Measurements from ENCODE around the gene TMPRSS3.

The TMPRSS3 gene

DNA sequence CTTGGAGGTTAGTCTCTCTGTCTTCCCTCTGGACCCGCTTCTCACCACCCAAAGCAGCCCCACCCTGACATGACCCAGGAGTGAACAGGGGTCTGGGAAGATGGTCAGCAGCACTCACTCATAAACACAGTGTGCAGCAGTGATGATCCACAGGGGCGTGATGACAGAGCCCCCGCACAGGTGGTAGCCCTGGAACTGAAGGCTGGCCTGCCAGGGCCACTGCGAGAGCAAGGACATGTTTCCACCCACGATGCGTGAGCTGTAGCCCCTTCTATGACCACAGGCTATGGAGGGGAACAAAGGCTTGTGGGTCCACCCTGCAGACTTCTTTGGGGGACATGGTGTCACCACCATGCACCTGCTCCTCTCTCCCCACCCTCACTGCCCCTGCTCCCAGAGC lies 12.9 kb downstream of the TMPRSS3 start:
- peaks cover 14% of the 10 kb centered on the region for H3K9me3 Mint-ChIP-seq
- H3K27ac Mint-ChIP-seq = no peak overlapping the region

GRCh38 chr21:42381347-42381984 lies 14.4 kb downstream of the TMPRSS3 start:
- peaks cover 12% of the 10 kb centered on the region for H3K4me1 Mint-ChIP-seq (ENCODE audit: low read depth)
- H3K36me3 Mint-ChIP-seq (ENCODE audit: low read depth) = peaks cover 22% of the 10 kb centered on the region
- H3K27ac Mint-ChIP-seq = no peak overlapping the region
- H3K27me3 Mint-ChIP-seq (ENCODE audit: low read depth) = no peaks in the 10 kb centered on the region
- no peak overlapping the region for H3K4me3 Mint-ChIP-seq
- peaks cover 14% of the 10 kb centered on the region for H3K9me3 Mint-ChIP-seq

More for the DNA sequence above, 12.9 kb downstream of the TMPRSS3 start:
- Mint-ChIP-seq H3K36me3 (ENCODE audit: low read depth) (peaks cover 24% of the 10 kb centered on the region), H3K4me3 (no peak overlapping the region), H3K4me1 (ENCODE audit: low read depth) (peaks cover 25% of the 10 kb centered on the region), H3K27me3 (ENCODE audit: low read depth) (no peaks in the 10 kb centered on the region)

DNA sequence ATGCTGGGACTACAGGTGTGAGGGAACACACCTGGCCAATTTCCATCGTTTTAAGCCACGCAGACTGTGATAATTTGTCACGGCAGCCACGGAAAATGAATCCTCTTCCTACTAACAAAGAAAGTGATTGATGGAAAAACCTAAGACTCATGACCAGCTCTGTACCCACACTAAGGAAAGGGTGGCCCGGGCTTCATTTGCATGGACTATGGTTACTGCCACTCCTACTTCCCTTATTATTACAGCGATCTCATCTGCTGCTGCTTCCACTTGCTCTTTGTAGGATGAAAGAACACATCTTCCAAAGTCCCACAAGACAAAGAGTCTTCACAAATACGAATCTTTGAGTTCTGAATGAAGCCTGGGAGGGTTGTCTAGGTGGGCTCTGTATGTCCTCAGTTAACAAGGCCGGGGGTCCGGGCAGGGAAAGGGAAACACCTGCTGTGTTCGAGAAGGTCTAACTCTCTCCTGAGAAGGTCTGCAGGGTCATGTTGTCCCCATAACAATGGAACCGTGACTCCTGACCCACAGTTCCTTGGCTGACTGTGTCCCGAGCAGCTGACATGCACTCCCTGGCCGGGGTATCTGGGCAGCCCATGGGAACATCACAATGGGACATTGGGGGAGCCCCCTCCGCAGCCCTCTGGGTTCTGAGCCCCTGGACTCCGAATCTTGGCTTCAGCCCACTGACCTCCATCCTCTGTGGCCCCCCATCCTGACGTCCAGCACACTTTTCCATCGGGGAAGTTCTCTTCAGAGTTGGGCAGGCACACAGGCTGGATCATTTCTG lies 16.2 kb downstream of the TMPRSS3 start:
- Mint-ChIP-seq H3K9me3 (peaks cover 14% of the 10 kb centered on the region), H3K27ac (no peak overlapping the region), H3K36me3 (ENCODE audit: low read depth) (peaks cover 17% of the 10 kb centered on the region), H3K4me1 (ENCODE audit: low read depth) (peaks cover 5% of the 10 kb centered on the region), H3K27me3 (ENCODE audit: low read depth) (no peaks in the 10 kb centered on the region), H3K4me3 (no peak overlapping the region)

GRCh38 chr21:42378418-42378817 lies 17.4 kb downstream of the TMPRSS3 start:
- no peak overlapping the region for H3K4me3 Mint-ChIP-seq
- H3K27me3 Mint-ChIP-seq (ENCODE audit: low read depth) = no peaks in the 10 kb centered on the region
- H3K36me3 Mint-ChIP-seq (ENCODE audit: low read depth) = peaks cover 17% of the 10 kb centered on the region
- peaks cover 14% of the 10 kb centered on the region for H3K9me3 Mint-ChIP-seq
- H3K4me1 Mint-ChIP-seq (ENCODE audit: low read depth) = peaks cover 6% of the 10 kb centered on the region
- no peak overlapping the region for H3K27ac Mint-ChIP-seq

GRCh38 chr21:42377951-42378340 lies 17.9 kb downstream of the TMPRSS3 start:
- Mint-ChIP-seq H3K9me3 (peaks cover 14% of the 10 kb centered on the region), H3K4me3 (no peak overlapping the region), H3K27ac (peak overlapping the region; percentile 41), H3K27me3 (ENCODE audit: low read depth) (no peaks in the 10 kb centered on the region), H3K4me1 (ENCODE audit: low read depth) (peaks cover 11% of the 10 kb centered on the region), H3K36me3 (ENCODE audit: low read depth) (peaks cover 17% of the 10 kb centered on the region)

DNA sequence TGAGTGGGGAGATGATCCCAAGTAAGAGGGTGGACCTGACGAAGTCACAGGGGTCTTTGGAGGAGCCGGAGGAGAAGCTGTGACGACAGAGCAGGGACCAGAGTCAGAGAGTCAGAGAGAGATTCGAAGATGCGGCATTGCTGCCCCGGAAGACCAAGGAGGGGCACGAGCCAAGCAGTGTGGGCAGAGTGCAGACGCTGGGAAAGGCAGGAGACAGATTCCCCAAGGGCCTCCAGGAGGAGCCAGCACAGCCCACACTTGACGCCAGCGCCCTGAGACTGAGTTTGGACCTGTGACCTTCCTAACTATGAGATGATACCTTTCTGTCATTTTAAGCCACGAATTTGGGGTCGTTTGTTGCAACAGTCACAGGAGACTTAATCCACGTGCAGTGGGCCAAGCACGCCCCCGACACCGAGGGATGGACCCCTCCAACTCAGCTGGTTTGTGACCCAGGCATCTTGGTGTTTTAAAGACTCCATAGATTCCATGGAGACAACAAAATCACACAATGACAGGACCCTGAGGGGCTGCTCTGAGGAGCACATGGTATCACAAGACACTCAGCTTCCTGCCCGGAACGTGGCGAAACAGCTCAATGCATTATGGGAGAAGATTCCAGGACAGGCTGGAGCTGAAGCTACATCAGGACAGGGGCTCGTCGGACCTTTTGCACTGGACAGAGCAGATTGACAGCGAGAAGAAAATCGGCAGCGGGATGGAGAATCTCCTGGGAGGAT lies 18.5 kb downstream of the TMPRSS3 start:
- Mint-ChIP-seq H3K4me3 (no peak overlapping the region), H3K27ac (peak overlapping the region; percentile 41), H3K27me3 (ENCODE audit: low read depth) (no peaks in the 10 kb centered on the region), H3K9me3 (peaks cover 11% of the 10 kb centered on the region), H3K36me3 (ENCODE audit: low read depth) (peaks cover 13% of the 10 kb centered on the region), H3K4me1 (ENCODE audit: low read depth) (peaks cover 10% of the 10 kb centered on the region)

- H3K27ac Mint-ChIP-seq = no peak overlapping the region
- H3K36me3 Mint-ChIP-seq (ENCODE audit: low read depth) = peaks cover 4% of the 10 kb centered on the region
- H3K4me3 Mint-ChIP-seq = no peak overlapping the region
- H3K9me3 Mint-ChIP-seq = peaks cover 1% of the 10 kb centered on the region
- H3K27me3 Mint-ChIP-seq (ENCODE audit: low read depth) = no peaks in the 10 kb centered on the region
- peaks cover 8% of the 10 kb centered on the region for H3K4me1 Mint-ChIP-seq (ENCODE audit: low read depth)
Measured at GRCh38 chr21:42376338-42376982, 19.4 kb downstream of the TMPRSS3 start.

DNA sequence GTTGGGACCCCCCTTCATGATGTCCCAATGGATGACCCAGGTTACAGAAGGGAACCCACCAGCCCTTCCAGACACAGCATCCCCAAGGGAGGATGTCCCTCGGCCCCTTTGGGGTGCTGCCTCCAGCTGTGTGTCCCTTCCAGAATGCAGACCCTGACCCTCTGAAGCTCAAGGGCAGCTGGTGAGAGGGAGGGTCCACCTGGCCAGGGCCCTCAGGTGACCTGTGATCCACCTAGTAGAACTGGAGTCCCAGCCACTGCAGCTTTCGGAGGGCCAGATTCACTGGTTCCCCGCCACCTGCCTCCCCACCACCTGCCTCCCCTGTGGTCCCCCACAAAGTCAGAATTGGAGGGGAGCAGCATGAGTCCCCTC lies 19.9 kb downstream of the TMPRSS3 start:
- H3K36me3 Mint-ChIP-seq (ENCODE audit: low read depth) = peaks cover 3% of the 10 kb centered on the region
- H3K27me3 Mint-ChIP-seq (ENCODE audit: low read depth) = no peaks in the 10 kb centered on the region
- no peak overlapping the region for H3K4me3 Mint-ChIP-seq
- H3K9me3 Mint-ChIP-seq = no peaks in the 10 kb centered on the region
- peaks cover 7% of the 10 kb centered on the region for H3K4me1 Mint-ChIP-seq (ENCODE audit: low read depth)
- no peak overlapping the region for H3K27ac Mint-ChIP-seq

- Mint-ChIP-seq H3K27ac (peak overlapping the region; percentile 45), H3K4me3 (no peak overlapping the region), H3K36me3 (ENCODE audit: low read depth) (peaks cover 3% of the 10 kb centered on the region)
Measured at GRCh38 chr21:42375506-42375905, 20.3 kb downstream of the TMPRSS3 start.

DNA sequence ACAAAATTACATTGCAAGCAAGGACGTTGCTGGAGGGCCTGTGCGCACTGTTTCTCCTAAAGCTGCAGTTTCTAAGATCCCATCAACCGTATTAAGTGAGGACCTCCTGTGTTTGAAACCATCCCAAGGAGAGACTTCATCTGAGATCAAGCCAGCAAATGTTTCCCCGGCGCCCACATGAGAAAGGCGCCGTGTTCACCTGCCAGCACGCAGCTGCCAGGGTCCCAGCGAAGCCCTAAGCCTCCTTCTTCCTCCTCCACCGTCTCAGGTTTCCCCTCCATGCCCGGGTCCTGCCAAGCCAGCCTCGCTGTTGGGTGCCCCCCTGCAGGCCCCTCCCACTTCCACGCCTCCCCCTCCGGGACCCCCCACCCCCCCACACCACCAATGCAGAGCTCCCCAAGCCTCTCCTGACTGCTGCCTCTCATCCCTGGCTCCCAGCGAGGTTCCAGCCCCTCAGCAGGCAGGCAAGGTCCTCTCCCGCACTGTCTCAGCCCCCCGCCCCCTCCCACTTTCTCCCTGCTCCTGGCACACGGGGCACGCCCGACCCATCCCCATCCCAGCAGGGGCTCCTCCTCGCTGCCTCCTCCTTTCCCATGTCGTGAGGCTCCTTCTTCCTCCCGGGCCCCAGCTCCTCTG lies 20.9 kb downstream of the TMPRSS3 start:
- H3K4me3 Mint-ChIP-seq = no peak overlapping the region
- no peaks in the 10 kb centered on the region for H3K9me3 Mint-ChIP-seq
- peaks cover 3% of the 10 kb centered on the region for H3K36me3 Mint-ChIP-seq (ENCODE audit: low read depth)
- H3K27me3 Mint-ChIP-seq (ENCODE audit: low read depth) = no peaks in the 10 kb centered on the region
- H3K4me1 Mint-ChIP-seq (ENCODE audit: low read depth) = peaks cover 9% of the 10 kb centered on the region
- peak overlapping the region; percentile 45 for H3K27ac Mint-ChIP-seq

More at GRCh38 chr21:42375506-42375905, 20.3 kb downstream of the TMPRSS3 start:
- Mint-ChIP-seq H3K4me1 (ENCODE audit: low read depth) (peaks cover 9% of the 10 kb centered on the region), H3K9me3 (no peaks in the 10 kb centered on the region), H3K27me3 (ENCODE audit: low read depth) (no peaks in the 10 kb centered on the region)

DNA sequence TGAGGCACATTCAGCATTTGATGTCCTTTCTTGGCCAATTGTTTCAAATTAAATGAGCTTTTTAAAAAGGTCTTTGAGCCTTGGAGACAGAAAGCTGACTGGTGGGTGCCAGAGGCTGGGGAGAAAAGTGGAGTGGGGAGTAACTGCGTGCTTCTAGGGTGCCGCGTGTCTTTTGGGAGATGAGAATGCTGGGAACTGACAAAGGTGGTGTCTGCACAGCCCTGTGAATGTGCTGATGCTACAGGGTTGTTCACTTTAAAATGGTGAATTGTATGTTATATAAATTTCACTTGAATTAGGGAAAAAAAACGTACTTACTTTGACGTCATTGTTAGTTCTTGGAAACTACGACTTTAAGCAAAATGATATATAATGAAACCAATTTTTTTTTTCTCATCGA lies 21.4 kb downstream of the TMPRSS3 start:
- Mint-ChIP-seq H3K36me3 (ENCODE audit: low read depth) (peaks cover 2% of the 10 kb centered on the region), H3K4me1 (ENCODE audit: low read depth) (peaks cover 9% of the 10 kb centered on the region), H3K9me3 (no peaks in the 10 kb centered on the region), H3K27ac (peak overlapping the region; percentile 17), H3K27me3 (ENCODE audit: low read depth) (no peaks in the 10 kb centered on the region), H3K4me3 (no peak overlapping the region)

DNA sequence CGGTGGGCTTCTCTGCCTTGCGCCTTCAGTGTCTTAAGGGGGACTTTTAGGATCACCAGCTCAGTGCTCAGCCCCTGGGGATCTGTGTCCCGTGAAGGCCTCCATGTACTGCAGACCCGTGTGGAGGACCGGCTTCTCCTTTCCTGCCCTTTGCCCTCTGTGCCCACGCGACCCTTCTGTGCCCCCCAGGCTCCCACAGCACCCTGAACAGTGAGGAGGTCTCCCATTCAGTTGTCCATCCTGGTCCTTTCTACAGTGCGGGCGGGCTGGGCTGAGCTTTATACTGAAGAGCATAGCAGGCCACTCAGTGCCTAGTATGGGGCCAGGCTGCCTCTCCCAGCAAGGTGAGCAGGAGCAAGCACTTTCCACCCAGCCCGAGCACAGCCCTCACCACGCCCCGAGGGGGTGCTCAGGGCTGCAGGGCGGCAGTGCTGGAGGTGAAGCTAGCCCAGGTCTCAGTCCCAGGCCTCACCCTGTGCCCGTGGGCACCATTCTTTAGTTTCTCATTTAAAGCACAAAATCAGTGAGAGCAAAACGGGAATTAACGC lies 21.9 kb downstream of the TMPRSS3 start:
- H3K4me1 Mint-ChIP-seq (ENCODE audit: low read depth) = peaks cover 9% of the 10 kb centered on the region
- H3K27ac Mint-ChIP-seq = peak overlapping the region; percentile 17
- H3K27me3 Mint-ChIP-seq (ENCODE audit: low read depth) = no peaks in the 10 kb centered on the region
- H3K4me3 Mint-ChIP-seq = no peak overlapping the region
- H3K36me3 Mint-ChIP-seq (ENCODE audit: low read depth) = peaks cover 1% of the 10 kb centered on the region
- H3K9me3 Mint-ChIP-seq = no peaks in the 10 kb centered on the region

DNA sequence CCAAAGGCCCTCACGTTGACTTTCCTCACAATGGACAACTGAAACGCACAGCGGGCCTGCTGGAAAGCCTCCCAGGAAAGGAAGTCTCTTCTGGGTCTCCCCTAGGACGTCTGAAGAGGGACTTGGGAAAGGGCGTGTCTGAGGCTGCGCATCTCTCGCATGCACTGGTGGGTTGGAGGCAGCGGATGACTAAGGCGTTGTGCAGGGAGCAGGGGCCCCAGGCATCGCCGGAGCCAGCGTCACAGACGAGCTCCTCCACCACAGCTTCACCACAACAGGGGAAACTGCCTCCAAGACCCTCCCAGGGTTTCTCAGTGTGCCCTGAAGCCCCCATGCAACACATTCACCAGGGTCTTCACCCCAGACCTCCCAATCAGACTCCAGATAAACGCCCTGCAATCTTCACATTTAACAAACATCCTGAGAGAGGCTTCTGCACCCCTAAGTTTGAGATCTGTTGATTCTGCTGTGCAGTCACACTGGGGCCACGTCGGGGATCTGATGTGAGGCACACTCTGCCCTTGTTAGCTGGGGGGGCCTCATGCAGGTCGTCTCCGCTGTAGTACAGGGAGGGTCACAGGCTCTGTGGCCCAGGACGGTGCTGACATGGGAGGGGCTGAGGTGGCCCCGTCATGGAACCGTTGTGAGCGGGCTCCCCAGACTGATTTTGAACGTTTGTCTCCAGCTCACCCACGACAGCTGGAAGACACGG lies 22.5 kb downstream of the TMPRSS3 start:
- Mint-ChIP-seq H3K4me1 (ENCODE audit: low read depth) (peaks cover 9% of the 10 kb centered on the region), H3K27me3 (ENCODE audit: low read depth) (no peaks in the 10 kb centered on the region), H3K27ac (no peak overlapping the region), H3K9me3 (no peaks in the 10 kb centered on the region), H3K4me3 (no peak overlapping the region), H3K36me3 (ENCODE audit: low read depth) (peaks cover 1% of the 10 kb centered on the region)

Data from T-helper 1 cell treated with Interleukin-12 subunit alpha and Interleukin-12 subunit beta and Interleukin-4 antibody, amounts not matched to agents 30 μg/mL and 1 μg/mL, for 36 hours (primary cell).